ENCODE results near the gene SEL1L3.
A peak's percentile ranks its signal among the peaks of the same experiment; 100 is the strongest.
"Not testable (repeated sequence)": the region's sequence is repeated elsewhere in the genome, so short reads cannot be mapped to it uniquely, and the experiment has no call there.

SEL1L3 gene

DNA sequence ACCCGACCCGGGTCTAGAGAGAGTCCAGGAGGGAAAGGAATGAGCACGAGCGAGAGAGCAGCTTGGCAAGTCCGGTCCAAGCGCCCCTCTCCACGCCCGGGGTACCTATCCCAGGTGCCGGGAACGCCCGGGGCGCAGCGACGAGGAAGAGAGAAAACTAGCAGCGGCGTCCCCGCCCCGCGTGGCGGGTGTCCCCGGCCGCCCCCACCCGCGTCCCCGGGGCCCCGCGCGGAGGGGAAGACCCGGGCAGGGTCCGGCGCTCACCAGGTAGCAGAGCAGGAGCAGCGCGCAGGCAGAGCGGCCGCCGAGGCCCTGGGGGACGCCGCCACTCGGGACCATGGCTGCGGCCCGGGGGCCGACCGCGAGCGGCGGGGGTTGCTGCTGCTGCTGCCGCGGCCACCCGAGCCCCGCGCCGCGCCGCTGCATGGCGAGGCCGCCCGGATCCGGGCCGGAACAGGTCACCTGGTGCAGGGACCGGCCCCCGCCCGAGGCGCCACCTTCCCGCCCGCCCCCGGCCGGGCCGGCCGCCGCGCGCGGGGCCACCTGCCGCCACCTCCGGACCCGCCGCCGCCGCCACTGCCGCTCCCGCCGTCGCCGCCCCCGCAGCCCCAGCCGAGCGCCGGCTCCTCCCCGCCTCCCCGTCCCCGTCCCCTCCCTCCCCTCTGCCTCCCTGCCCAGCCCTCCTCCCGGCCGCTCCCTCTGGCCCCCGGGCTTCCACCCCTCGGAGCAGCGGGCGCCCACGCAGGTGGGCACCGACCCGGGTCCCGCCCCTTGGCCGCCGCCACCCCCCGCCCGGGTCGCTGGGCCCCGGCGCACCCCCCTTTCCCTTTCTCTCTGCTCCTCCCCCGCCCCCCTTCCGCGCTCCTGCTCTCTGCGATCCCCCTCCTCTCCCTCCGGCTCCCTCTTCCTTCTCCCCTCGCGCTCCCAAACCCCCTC lies at the start of gene SEL1L3:
Gene SEL1L3, minus strand, starts transcription at position 578 of the 936 bp plus-strand sequence. Its CDS starts 152 bp downstream, at position 426.
- peak; percentile 76 for DNase-seq

DNA sequence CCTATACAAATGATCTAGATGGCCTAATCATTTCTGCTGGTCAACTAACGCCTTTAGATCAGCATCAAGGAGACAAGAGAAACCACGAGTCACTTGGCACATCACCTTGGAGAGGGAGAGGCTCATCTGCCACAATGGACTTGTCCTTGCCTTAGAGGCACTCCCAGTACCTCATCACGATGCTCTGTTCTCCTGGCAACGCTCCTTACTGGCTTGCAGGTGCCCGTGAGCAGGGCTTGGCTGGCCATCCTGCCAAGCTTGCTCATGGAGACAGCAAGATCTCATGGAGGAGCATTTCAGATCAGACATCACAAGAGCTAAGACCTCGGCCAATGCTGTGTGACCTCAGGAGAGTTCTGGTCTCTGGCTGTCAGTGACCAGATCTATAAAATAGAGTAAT lies 48.6 kb upstream of the SEL1L3 start:
- no peak for DNase-seq

DNA sequence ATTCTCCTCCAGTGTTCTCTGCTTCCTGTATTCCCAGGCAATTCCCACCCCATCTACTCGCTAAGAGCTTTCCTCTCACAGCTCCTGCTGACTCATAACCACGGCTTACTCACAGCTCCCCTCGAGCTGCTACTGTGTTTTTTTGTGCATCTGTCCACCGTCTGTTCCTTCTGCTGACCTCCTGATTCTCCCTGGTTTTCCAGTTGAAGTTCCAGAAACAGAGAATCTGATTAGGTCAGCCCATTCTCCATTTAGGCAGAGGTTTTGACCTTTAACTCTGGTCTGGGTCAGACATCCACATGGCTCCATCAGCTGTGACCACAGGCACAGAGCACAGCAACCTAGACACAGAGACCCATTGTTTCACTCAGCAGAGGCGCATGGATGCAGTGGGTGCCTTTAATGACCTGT lies 45.7 kb upstream of the SEL1L3 start:
- DNase-seq, result no peak

DNA sequence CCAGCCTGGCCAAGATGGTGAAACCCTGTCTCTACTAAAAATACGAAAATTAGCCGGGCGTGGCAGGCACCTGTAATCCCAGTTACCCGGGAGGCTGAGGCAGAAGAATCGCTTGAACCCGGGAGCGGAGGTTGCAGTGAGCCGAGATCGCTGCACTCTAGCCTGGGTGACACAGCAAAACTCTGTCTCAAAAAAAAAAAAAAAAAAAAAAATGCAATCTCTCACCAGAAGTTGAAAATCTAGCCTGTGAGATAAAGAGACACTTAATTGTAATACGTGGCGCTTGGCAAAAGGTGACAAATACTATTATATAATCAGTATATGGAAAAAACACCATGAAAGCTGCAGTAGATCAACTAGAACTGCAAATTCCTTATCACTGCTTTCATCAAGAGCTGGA lies 43.3 kb upstream of the SEL1L3 start:
- DNase-seq, result not testable (repeated sequence)

DNA sequence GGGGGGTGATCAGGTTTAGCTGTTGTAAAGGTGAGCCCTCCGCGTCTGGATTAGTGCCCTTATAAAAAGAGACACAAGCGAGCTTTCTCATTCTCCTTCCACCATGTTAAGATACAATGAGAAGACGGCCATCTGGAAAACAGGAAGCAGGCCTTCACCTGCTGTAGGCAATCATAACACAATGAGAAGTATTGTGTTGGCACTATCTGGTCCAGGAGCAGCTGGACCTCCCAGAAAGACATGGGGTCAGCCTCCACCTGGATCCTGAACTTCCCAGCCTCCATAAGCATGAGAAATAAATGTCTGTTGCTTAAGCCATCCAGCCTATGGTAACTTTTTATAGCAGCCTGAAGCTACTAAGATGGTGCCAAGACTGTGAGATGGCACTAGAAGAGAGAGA lies 42.6 kb upstream of the SEL1L3 start:
- DNase-seq, result no peak

DNA sequence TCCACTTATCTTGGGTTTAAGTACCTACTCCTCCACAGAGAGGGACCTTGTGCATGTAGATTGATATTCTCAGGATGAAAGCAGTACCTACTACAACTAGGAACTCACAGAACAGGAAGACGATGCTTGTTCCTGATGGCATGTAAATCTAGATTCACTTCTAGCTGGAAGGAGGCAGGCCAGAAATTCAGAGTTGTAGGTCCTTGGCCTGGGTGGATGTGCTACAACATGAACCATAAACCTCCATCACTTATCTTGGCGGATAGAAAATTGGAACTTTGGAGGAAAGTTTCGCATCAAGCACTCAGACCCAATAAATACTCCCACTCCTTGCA lies 41.9 kb upstream of the SEL1L3 start:
- no peak for DNase-seq

DNA sequence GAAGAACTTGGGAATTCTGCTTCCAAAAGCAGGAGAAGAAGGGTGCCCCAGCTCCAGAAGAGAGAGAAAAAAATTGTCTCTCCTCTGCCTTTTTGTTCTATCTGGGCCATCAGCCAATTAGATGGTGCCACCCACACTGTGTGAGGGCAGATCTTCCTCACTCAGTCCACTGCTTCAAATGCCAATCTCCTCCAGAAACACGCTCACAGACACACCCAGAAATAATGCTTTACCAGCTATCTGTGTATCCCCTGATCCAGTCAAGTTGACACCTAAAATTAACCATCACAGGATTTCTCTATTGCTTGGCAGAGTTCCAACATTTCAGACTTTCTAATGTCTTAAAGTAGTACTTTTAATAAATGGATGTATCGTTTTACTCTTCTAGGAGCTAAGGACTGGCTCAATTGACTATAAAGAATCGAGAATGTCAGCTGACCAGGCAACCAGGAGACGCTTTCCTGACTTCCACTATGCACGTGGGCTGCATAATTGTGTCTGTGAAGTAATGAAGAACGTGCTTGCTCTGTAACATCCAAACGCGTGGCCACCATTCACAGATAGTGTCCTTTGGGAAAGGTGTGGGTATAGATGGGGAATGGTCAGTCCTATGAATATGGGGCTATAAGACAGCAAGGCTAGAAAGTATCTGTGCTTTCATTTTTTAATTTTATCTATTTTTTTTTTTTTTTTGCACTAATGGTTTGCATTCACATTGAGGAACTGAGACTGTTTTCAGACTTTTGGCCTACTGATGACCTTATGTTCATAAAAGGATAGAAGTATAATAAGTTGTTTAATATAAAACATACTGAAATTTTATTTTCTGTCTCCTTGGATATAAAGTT lies 41.3 kb upstream of the SEL1L3 start:
- DNase-seq, result no peak

DNA sequence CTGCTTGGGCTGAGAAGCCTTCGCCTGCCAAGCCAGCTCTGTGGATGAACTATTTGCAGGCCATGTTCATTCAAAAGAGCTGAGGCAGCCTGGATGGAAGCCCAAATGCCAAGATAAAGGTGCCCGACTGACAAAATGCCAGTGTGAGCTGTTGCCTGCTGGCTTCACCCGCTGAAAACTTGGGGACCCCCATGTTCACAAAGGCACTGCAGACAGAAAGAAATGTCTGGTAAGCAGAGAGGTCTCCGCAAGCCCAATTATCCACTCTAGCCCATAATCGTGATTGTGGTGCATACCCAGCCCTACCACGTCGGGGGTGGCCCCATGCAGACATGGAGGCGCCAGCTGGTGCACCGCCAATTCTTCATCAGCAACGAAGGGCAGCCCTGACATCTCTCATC lies 38.2 kb upstream of the SEL1L3 start:
- no peak for DNase-seq

DNA sequence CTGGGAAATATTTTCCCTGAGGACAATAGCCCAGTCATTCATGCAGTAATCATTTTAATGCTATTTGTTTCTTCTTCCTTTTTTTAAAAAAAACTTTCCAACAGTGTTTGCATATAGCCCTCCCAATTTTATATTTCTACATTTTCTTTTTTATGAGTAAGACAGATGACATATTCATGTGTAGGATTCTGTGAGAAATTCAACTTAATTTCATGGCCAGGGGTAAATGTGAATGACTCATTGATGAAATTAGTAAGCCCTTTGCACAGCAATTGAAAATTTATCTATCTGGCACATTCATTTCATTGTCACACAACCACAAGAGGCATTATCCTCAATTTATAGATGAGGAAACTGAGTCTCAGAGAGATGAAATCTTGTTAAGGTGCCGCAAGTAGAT lies 37.5 kb upstream of the SEL1L3 start:
- no peak for DNase-seq

DNA sequence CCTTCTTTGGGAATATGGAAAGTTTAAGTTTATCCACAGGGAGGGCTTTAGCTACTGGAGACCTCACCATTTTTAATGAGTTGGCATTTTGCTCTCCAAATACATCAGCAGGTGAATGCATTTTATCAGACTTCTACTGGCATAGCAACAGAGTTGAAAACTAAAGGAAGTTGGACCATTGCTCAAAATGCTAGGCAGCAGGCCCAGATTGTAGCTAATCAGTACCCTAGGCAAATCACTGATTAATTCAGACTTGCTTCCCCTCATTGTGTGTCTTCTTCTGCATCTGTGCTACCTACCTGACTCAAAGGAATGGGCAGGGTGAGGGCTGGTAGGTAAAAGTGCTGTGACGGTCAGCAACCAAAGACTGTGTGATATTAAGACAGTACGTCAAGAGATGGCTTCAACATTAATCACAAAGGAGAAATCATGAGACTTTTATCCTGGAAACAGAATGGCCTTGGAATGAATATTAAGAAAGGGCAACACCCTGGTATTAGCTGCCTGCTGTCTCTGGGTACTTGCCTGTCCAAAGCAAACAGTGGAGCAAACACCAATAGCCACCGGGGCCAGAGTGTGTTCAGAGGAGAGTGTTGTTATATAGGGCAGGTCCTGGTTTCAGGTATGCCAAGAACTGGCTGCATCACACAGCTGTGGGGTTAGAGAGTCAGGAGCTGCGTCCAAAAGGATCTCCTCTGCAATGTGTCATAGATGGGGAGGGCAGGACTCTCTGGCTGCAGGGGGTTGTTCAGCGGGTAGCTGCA lies 34.2 kb upstream of the SEL1L3 start:
- no peak for DNase-seq

DNA sequence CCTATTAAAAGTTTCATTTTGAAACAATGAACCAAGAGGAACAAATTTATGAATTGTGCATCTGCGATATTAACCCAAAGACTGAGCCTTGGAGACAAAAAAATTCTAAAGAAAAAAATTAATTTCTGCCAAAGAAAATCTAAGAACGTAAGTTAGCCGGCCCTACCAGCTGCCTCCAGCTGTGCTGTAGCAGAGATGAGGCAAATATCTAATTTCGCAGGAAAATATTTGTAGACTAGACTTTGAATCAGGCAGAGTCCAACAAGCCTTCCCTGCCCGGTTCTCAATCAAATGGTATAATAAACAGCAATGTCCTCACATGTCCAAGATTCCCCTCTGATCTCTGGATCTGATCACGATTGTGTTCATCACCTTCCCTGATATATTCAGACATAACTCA lies 30.0 kb upstream of the SEL1L3 start:
- DNase-seq, result no peak

DNA sequence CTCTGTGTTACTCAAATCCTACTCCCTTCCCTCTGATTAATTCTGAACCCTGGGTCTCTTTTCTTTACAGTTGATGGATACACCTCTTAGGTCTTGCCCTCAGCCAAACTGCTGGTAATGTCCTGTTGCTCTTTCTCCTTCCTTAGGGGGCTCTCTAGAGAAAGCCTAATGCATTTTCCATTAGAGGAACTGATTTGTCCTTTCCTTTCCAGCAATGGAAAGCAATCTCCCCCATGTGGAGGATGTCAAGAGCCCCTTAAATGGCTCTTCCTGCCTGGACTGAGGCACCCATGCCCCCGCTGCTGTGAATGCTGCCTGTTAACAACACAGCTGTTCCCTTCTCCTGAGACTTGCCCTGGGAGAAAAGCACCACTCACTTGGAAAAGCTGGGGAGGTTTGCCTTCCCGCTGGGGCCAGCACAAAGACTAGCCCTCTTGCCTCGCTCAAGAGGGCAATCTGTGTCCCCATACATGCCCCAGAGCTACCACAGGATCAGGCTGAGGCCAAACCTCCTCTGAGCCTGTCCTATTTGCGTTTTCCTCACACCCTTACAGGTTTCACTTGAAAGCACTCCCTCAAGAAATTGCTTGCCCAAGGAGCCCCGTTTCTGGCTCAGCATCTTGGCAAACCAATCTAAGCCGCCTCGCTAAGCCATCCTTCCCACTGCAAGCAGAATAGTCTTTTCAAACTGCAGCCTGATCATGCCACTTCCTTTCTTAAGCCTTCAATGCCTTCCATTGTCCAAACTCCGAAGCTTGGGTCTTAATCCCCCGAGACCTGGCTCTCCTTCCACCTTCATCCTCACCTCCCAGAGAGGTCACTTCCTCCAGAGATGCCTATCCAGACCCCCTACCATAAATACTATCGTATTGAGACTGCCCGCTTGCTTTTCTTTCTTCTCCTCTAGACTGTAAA lies 28.0 kb upstream of the SEL1L3 start:
- peak; percentile 22 for DNase-seq

DNA sequence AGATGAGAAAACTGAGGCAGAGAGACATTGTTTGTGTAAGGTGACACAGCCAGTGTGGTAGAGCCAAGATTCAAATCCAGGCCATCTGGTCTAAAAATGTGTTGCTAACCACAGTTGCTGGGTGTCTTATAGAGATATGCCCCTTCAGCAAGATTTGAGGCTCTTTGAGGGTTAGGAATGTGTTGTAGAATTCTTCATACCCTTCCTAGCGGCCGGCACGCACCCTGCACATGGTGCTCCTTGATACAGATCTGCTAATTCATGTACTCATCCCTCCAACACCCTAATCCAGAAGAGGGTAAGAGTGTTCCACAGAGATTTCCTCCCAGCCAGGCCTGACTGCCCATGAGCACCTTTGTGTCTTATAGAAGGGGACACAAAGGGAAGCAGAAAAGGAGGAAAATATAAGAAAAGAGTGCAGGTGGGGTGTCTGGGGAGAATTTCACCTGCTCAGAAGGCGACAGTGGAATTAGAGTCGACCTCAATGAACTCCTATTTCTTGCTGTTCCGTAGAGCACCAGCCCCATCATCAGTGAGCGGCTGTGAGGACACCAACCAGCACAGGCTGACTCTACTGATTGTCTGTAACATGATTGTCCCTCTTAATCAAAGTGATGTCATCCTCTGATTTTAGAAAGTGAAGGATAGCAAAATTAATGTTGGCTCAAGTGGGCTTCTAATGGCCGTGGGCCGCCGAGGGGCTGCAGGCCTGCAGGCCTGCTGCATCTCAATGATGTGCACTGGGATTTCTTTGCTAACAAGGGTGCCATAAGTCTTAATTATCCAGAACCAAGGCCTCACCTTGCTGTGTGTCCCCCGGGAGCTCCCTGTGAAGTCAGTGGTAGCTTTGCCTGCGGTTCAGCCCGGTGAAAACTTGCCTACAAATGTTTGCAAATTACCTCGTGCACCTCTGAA lies 27.1 kb upstream of the SEL1L3 start:
- DNase-seq, result peak; percentile 41

DNA sequence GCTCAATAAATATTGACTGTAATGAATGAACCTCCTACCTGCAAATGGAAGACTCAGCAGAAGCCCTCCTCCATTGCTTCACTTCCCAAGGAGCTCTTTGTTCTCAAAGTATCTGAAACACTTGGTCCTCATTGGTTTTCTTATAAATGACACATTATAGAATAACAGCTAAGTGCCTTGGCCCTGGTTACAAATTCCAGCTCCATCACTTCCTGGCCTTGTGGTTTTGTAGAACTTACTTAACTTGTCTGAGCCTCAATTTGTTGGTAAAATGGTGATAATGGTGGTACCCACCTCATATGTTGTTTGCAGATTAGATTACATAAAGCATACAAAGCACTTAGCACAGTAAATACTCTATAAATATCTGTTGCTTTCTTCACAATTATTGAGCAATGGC lies 26.0 kb upstream of the SEL1L3 start:
- no peak for DNase-seq

DNA sequence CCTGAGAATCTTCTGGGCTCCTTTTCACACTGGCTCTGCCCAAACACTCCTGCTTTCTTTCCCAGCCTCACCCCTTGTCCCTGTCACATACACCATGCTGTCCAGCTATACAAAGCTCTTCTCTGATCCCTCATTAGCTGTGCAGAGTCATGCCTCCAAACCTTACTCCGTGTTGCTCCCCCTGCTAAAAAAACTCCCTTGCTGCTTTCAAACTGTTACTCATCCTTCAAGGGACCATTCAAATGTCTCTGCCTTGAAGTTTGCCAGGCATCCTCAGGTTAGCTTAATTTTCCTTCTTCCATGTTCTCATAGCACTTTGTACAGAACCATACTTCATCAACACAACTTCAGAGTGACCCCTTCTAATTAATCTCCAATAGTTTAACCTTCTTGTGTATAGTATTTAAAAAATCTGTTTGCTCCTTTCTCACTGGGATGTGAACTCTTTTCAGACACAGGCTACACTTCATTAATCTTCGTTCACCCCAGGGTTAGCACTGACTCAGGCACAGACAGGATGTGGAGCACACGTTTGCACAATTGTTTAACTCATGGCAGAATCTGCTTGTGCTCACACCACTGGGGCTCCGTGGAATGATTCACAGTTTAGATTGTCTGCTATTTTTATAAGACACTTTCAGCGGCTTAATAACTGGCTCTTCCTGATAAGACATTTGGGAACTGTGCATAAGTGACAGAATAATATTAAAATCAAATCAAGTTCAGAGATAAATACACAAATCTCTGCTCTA lies 21.4 kb upstream of the SEL1L3 start:
- no peak for DNase-seq

DNA sequence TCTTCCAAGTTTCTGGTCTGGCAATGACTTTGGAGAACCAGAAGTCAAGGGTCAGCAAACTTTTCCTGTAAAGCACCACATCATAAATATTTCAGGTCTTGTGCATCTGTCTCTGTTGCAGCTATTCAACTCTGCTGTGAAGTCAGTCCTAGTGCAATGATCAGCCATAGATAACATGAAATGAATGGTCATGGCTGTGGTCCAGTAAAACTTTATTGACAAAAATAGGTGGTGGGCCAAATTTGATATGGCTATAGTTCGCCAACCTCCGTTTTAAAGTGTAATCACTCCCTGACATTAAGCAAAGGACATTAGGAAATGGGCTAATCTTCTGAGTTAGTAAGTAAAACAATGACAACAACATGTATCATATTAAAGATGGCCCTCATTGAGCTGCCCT lies 20.8 kb upstream of the SEL1L3 start:
- DNase-seq, result no peak

DNA sequence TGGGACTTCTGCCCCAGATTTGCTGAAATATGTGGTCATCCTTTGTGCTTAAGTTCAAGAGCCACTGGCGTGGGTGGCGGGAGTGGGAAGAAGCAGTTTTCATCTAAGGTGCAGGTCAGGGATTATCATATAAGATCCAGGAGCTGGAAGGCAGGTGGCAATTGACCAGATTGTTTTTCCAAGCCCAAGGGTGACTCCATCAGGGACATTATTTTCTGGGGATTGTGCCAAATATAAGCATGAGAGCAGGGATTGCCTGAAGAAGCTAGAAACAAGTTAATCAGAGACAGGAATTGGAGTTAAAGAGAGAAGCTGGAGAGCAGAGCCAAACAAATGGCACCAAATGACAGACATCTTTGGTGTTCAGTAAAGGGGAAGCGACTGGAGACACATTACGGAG lies 19.4 kb upstream of the SEL1L3 start:
- DNase-seq, result no peak

DNA sequence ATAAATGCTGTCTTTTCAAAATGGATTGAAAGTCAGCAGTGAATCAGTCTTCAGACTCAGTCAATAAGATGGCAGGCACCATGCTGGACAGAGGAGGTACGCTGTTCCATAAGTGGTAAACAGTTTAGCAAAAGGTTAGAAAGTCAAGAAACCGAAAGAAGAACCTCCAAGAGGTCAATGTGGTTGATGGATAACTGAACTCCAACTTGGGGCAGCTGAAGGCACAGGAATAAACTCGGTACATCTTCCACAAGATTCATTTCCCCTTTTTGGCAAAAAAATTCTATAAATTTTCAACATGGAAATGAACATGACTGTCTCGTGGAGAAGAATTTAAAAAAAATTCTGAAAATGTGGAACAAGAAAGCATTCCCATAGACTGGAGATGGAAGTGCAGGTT lies 18.4 kb upstream of the SEL1L3 start:
- no peak for DNase-seq

DNA sequence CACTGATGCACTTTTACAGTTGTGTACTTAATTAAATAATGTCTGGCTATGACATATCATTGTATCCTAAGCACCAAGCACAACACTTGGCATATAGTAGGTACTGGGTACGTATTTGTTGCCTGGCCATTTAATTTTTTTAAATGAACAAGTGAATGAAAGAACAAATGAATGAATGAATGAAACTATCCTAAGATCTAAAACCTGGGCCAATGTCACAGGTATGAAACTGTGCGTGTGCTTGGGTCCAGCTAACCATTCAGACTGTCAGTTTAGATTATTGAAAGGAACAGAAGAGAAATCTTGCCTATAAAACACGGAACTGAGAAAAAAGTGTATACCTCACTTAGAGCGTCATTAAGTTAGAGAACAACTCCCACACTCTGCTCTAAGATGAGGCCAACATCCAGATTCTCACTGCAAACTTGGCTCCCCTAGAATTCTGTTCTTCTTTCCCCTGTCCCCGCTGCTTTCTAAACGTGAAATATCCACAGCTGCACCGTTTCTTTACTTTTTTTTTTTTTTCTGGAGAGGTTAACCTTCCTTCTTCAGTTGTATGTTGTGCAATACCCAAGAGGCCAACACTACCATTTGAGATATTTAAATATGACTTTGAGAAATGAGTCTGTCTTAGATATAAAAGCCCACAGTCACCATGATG lies 17.3 kb upstream of the SEL1L3 start:
- no peak for DNase-seq

DNA sequence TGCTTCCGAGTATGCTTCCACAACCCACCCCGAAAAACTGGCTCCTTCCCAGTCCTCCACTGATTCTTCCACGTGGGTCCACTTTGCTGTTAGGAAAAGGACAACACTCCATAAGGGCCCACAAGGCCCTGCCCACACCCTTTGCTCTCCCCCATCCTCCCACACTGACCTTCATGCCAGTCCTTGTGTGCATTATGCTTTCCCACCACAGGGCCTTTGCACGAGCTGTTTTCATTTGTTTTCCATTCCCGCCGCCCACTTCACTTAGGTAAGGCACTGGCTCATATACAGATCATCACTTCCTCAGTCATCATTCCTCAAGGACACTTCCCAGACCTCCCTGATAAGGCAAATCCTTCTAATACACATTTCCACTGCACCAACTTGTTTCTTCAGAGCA lies 16.8 kb upstream of the SEL1L3 start:
- DNase-seq, result no peak

Data from NCI-H1436 (cell line).